ENCODE results near the gene ZNF740. TPM values are rescaled to one million over a fixed set of nuclear protein-coding genes. Genes with fewer than 3 reads are reported as not detected.
A peak's percentile ranks its signal among the peaks of the same experiment; 100 is the strongest.

The ZNF740 gene
- total and polyA plus RNA-seq, 2 experiments from 2014 or later, result 4.6 to 13.2 TPM

DNA sequence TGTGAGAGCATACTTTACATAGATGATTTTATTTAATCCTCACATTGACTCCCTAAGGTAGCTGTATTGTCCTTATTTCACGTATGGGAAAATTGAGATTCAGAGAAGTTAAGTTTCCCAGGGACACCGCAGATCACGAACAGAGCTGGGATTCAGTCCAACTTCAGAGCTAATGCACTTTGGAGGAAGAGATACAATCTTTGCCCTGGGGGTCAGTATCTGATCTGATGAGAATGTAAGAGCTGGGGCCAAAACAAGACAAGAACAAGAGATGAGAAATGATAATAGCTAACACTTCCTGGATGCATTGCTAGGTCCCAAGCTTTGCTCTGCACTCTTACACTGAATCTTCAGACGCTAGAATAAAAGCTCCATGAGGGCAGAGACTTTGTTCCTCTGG, 6.2 kb downstream of the ZNF740 start:
- H3K4me2 ChIP-seq, result no peak overlapping the region
- no peak overlapping the region for H3K27ac ChIP-seq
- H3K4me3 ChIP-seq, result no peak overlapping the region
- no peaks in the 10 kb centered on the region for H3K36me3 ChIP-seq (replicated peaks; ENCODE audit: insufficient read depth, low read depth)
- H3K9me2 ChIP-seq (replicated peaks; ENCODE audit: insufficient read depth), result no peaks in the 10 kb centered on the region
- H3K79me2 ChIP-seq, result peaks cover 33% of the 10 kb centered on the region
- DNase-seq (ENCODE audit: low spot score), result no peak
- TF ChIP-seq EZH2phosphoT487 (IDR thresholded peaks at IDR 0.05; ENCODE audit: low read depth, severe bottlenecking, unreplicated experiment) (no peak), EZH2 (IDR thresholded peaks at IDR 0.05; ENCODE audit: borderline replicate concordance) (no peak)
- TF ChIP-seq, protein P1, sequence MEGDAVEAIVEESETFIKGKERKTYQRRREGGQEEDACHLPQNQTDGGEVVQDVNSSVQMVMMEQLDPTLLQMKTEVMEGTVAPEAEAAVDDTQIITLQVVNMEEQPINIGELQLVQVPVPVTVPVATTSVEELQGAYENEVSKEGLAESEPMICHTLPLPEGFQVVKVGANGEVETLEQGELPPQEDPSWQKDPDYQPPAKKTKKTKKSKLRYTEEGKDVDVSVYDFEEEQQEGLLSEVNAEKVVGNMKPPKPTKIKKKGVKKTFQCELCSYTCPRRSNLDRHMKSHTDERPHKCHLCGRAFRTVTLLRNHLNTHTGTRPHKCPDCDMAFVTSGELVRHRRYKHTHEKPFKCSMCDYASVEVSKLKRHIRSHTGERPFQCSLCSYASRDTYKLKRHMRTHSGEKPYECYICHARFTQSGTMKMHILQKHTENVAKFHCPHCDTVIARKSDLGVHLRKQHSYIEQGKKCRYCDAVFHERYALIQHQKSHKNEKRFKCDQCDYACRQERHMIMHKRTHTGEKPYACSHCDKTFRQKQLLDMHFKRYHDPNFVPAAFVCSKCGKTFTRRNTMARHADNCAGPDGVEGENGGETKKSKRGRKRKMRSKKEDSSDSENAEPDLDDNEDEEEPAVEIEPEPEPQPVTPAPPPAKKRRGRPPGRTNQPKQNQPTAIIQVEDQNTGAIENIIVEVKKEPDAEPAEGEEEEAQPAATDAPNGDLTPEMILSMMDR (IDR thresholded peaks at IDR 0.05; ENCODE audit: poor library complexity), result no peak
- no peak overlapping the region for H2AFZ ChIP-seq
- peaks cover 6% of the 10 kb centered on the region for H4K20me1 ChIP-seq (ENCODE audit: insufficient read depth, poor library complexity, severe bottlenecking)
- H3K4me1 ChIP-seq (ENCODE audit: insufficient read depth), result peaks cover 20% of the 10 kb centered on the region
- H3K9me3 ChIP-seq (ENCODE audit: low read depth), result no peaks in the 10 kb centered on the region
- WGBS (ENCODE audit: low lambda C conversion rate, missing lambda C conversion rate), result 84% methylated on average over 4 of the region's 4 CpGs
- H3K27me3 ChIP-seq, result no peaks in the 10 kb centered on the region

DNA sequence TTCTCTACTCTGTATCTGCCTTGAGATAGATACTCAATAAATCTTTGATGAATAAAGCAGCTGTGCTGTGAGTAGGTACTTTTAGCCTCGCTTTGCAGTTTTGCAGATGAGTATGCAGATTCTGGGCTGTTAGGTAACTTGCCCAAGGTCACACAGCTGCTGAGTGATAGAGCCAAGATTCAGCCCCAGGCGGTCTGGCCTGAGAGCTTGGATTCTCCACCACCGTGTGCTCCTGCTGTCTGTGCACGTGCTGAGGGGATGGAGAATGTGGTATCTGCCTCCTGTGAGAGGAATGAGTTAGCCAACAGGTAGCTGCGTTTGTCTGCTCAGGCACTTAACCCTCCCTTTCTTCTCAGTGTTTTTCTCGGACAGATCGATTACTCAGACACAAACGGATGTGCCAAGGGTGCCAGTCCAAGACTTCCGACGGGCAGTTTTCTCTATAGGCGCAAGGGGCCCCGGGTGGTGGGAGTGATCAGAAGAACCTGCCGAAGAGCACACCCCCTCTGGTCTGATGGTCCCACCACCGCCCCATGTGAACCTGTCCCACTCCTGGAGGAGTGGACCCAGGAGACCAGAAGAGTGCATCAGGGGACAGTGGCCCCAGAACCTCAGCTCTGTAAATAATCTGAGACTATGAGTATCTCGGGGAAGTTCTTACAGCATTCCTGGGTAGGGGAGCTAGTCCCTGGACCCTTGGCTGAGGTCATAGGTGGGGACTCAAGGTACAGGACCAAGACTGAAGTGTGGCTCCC, 6.8 kb downstream of the ZNF740 start:
- 92% methylated on average over 15 of the region's 15 CpGs for WGBS (ENCODE audit: low lambda C conversion rate, missing lambda C conversion rate)
- H3K27ac ChIP-seq, result no peak overlapping the region
- H2AFZ ChIP-seq, result no peak overlapping the region
- peaks cover 6% of the 10 kb centered on the region for H4K20me1 ChIP-seq (ENCODE audit: insufficient read depth, poor library complexity, severe bottlenecking)
- H3K79me2 ChIP-seq, result peaks cover 27% of the 10 kb centered on the region
- H3K4me3 ChIP-seq, result no peak overlapping the region
- H3K27me3 ChIP-seq, result no peaks in the 10 kb centered on the region
- no peaks in the 10 kb centered on the region for H3K9me3 ChIP-seq (ENCODE audit: low read depth)
- H3K4me2 ChIP-seq, result no peak overlapping the region
- TF ChIP-seq EZH2phosphoT487 (IDR thresholded peaks at IDR 0.05; ENCODE audit: low read depth, severe bottlenecking, unreplicated experiment) (no peak), EZH2 (IDR thresholded peaks at IDR 0.05; ENCODE audit: borderline replicate concordance) (no peak)
- TF ChIP-seq, protein P1 (IDR thresholded peaks at IDR 0.05; ENCODE audit: poor library complexity), result no peak
- peaks cover 14% of the 10 kb centered on the region for H3K4me1 ChIP-seq (ENCODE audit: insufficient read depth)
- no peaks in the 10 kb centered on the region for H3K9me2 ChIP-seq (replicated peaks; ENCODE audit: insufficient read depth)
- DNase-seq (ENCODE audit: low spot score), result no peak
- H3K36me3 ChIP-seq (replicated peaks; ENCODE audit: insufficient read depth, low read depth), result no peaks in the 10 kb centered on the region

GRCh38 chr12:53190108-53190729, 9.7 kb downstream of the ZNF740 start:
- no peaks in the 10 kb centered on the region for H3K27me3 ChIP-seq
- DNase-seq (ENCODE audit: low spot score), result peak; percentile 83
- WGBS (ENCODE audit: low lambda C conversion rate, missing lambda C conversion rate), result 55% methylated on average over 14 of the region's 14 CpGs
- TF ChIP-seq, protein P1 (IDR thresholded peaks at IDR 0.05; ENCODE audit: poor library complexity), result peak; percentile 72
- no peak for TF ChIP-seq EZH2phosphoT487 (IDR thresholded peaks at IDR 0.05; ENCODE audit: low read depth, severe bottlenecking, unreplicated experiment)
- no peak overlapping the region for H2AFZ ChIP-seq
- no peak overlapping the region for H3K4me3 ChIP-seq
- H3K4me2 ChIP-seq, result no peak overlapping the region
- H3K9me3 ChIP-seq (ENCODE audit: low read depth), result no peaks in the 10 kb centered on the region
- H3K79me2 ChIP-seq, result peaks cover 2% of the 10 kb centered on the region
- H3K9me2 ChIP-seq (replicated peaks; ENCODE audit: insufficient read depth), result no peaks in the 10 kb centered on the region
- no peaks in the 10 kb centered on the region for H3K4me1 ChIP-seq (ENCODE audit: insufficient read depth)
- H4K20me1 ChIP-seq (ENCODE audit: insufficient read depth, poor library complexity, severe bottlenecking), result peaks cover under 1% of the 10 kb centered on the region
- no peaks in the 10 kb centered on the region for H3K36me3 ChIP-seq (replicated peaks; ENCODE audit: insufficient read depth, low read depth)
- no peak overlapping the region for H3K27ac ChIP-seq

All from hepatocyte (in vitro differentiated cells).